Ascending aorta (tissue), 2 donors: ENCODE data around the gene METTL26. TPM values are rescaled to one million over a fixed set of nuclear protein-coding genes. Genes with fewer than 3 reads are reported as not detected.
A peak's percentile ranks its signal among the peaks of the same experiment; 100 is the strongest.

Experiments
- DNase-seq, 2 donors: peaks; one replicate each; pipeline ENCODE4 v3.0.0-alpha.2; 2019; ENCODE audit warnings: low spot score in 2 of 2
- H3K27ac ChIP-seq, 2 donors: fragments of 200-600 bp; sonication (generic); one replicate each; pipeline ENCODE4 v1.5.1; 2016 to 2017; ENCODE audit warnings: mild to moderate bottlenecking in 1 of 2
- H3K27me3 ChIP-seq: fragments of 200-600 bp; sonication (generic); one replicate; pipeline ENCODE4 v1.5.1; 2017
- H3K36me3 ChIP-seq, 2 donors: fragments of 200-600 bp; sonication (generic); one replicate each; pipeline ENCODE4 v1.5.1; 2016
- H3K4me1 ChIP-seq, 2 donors: fragments of 200-600 bp; sonication (generic); one replicate each; pipeline ENCODE4 v1.5.1; 2016 to 2017; ENCODE audit warnings: mild to moderate bottlenecking in 1 of 2
- H3K4me3 ChIP-seq, 2 donors: fragments of 200-600 bp; sonication (generic); one replicate each; pipeline ENCODE4 v1.5.1; 2016 to 2017; ENCODE audit warnings: mild to moderate bottlenecking in 1 of 2
- H3K9me3 ChIP-seq, 2 donors: fragments of 200-600 bp; sonication (generic); one replicate each; pipeline ENCODE4 v1.5.1; 2016
- CTCF ChIP-seq, 3 experiments: fragments of 200-600 bp in 2 of 3; fragments of 450-650 bp in 1 of 3; sonication (generic) in 2 of 3; IDR thresholded peaks; one replicate each; pipeline ENCODE4 v1.5.1; 2016 to 2019; ENCODE audit warnings: antibody characterized with exemption in 3 of 3, mild to moderate bottlenecking in 1 of 3, moderate library complexity in 1 of 3
- intact Hi-C: fragments of 100-400 bp; cut with DNase I; formaldehyde crosslinking; loops from one replicate; pipeline ENCODE4 v1.15.1; 2023
- total RNA-seq: library from RNA; depleted of rRNA; stranded (reverse); fragments of >200 nt; gene quantifications from one replicate; pipeline ENCODE4 v1.1.0, GENCODE V29; 2016

The METTL26 gene
- total RNA-seq, 1 donor from 2014 or later: 523 TPM

GRCh38 chr16:662597-662996 is 26.5 kb upstream of the METTL26 start:
- intact Hi-C loops: loop anchor here (10.0 kb wide), 1 partner anchor 268 kb away; the partner anchor contains the start of gene NME4

GRCh38 chr16:662095-662494 is 26.0 kb upstream of the METTL26 start:
- Histone ChIP-seq H3K9me3 (no peaks in the 10 kb centered on the region), H3K36me3 (no peaks in the 10 kb centered on the region), H3K27me3 (no peaks in the 10 kb centered on the region), H3K4me3 (no peak overlapping the region), H3K4me1 (peaks cover 0 to 5% of the 10 kb centered on the region in 2 donors), H3K27ac (no peak overlapping the region)
- no peak for TF ChIP-seq CTCF (IDR thresholded peaks at IDR 0.05)
- DNase-seq: no peak
- intact Hi-C loops: loop anchor here (10.0 kb wide), 1 partner anchor 267 kb away; the partner anchor contains the start of gene NME4

More at GRCh38 chr16:662597-662996, 26.5 kb upstream of the METTL26 start:
- Histone ChIP-seq H3K9me3 (no peaks in the 10 kb centered on the region), H3K4me3 (no peak overlapping the region), H3K27ac (no peak overlapping the region), H3K27me3 (no peaks in the 10 kb centered on the region), H3K4me1 (peaks cover 0 to 10% of the 10 kb centered on the region in 2 donors), H3K36me3 (no peaks in the 10 kb centered on the region)
- TF ChIP-seq CTCF (IDR thresholded peaks at IDR 0.05): no peak
- DNase-seq: no peak

DNA sequence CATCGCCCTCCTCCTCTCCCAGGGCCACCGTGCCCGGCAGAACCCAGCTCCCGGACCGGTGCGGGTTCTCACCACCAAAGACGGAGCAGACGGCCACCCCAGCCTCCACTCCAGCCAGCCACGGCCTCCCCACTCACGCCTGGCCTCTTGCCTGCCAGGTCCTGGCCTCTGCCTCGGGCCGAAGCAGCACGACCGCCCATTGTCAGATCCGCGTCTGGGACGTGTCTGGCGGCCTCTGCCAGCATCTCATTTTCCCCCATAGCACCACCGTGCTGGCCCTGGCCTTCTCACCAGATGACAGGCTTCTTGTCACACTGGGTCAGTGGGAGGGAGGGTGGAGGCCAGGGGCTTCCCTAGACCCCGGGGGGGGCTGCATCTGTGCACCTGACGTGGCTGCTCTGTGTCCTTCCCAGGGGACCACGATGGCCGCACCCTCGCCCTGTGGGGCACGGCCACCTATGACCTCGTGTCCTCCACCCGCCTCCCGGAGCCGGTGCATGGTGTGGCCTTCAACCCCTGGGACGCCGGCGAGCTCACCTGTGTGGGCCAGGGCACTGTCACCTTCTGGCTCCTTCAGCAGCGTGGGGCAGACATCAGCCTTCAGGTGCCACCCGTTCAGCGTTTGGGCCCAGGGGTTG is 25.2 kb upstream of the METTL26 start:
- TF ChIP-seq CTCF (IDR thresholded peaks at IDR 0.05): no peak
- intact Hi-C loops: loop anchor here (2.0 to 10.0 kb wide), 2 partner anchors 25 to 267 kb away; partner anchors contain the start of genes METTL26 and NME4
- no peaks in the 10 kb centered on the region for H3K27me3 ChIP-seq
- peak overlapping the region; percentile 6 to 15 for H3K4me3 ChIP-seq
- H3K9me3 ChIP-seq: no peaks in the 10 kb centered on the region
- DNase-seq: no peak
- peaks cover 0 to 5% of the 10 kb centered on the region in 2 donors for H3K4me1 ChIP-seq
- H3K36me3 ChIP-seq: no peaks in the 10 kb centered on the region
- no peak overlapping the region for H3K27ac ChIP-seq

GRCh38 chr16:660459-661183 is 24.5 kb upstream of the METTL26 start:
- Histone ChIP-seq H3K36me3 (peaks cover 0 to 2% of the 10 kb centered on the region in 2 donors), H3K4me1 (peaks cover 0 to 5% of the 10 kb centered on the region in 2 donors), H3K4me3 (peak overlapping the region; percentile 15 to 46), H3K27ac (peak overlapping the region; percentile 59 to 78), H3K27me3 (no peaks in the 10 kb centered on the region), H3K9me3 (no peaks in the 10 kb centered on the region)
- intact Hi-C loops: loop anchor here (2.0 to 10.0 kb wide), 2 partner anchors 24 to 266 kb away; partner anchors contain the start of genes METTL26 and NME4
- peak in 1 of 2 donors; percentile 91 for DNase-seq
- TF ChIP-seq CTCF (IDR thresholded peaks at IDR 0.05): peak; percentile 37 to 59 (median 38)

- intact Hi-C loops: loop anchor here (2.0 to 10.0 kb wide), 2 partner anchors 23 to 265 kb away; partner anchors contain the start of genes METTL26 and NME4
- Histone ChIP-seq H3K9me3 (no peaks in the 10 kb centered on the region), H3K36me3 (peaks cover 3 to 7% of the 10 kb centered on the region in 2 donors), H3K27ac (peak overlapping the region; percentile 59 to 78), H3K27me3 (no peaks in the 10 kb centered on the region), H3K4me1 (peaks cover 0 to 5% of the 10 kb centered on the region in 2 donors), H3K4me3 (peak overlapping the region in 1 of 2 donors; percentile 46)
- no peak for TF ChIP-seq CTCF (IDR thresholded peaks at IDR 0.05)
- no peak for DNase-seq
Measured at GRCh38 chr16:660132-660458, 24.0 kb upstream of the METTL26 start.
